Measurements from ENCODE around the gene KRT86. TPM values are rescaled to one million over a fixed set of nuclear protein-coding genes. Genes with fewer than 3 reads are reported as not detected.
A peak's percentile ranks its signal among the peaks of the same experiment; 100 is the strongest.
"Not testable (repeated sequence)": the region's sequence is repeated elsewhere in the genome, so short reads cannot be mapped to it uniquely, and the experiment has no call there.

The KRT86 gene
- total RNA-seq, 2 donors from 2014 or later: 0.20 TPM; not detected in 1

DNA sequence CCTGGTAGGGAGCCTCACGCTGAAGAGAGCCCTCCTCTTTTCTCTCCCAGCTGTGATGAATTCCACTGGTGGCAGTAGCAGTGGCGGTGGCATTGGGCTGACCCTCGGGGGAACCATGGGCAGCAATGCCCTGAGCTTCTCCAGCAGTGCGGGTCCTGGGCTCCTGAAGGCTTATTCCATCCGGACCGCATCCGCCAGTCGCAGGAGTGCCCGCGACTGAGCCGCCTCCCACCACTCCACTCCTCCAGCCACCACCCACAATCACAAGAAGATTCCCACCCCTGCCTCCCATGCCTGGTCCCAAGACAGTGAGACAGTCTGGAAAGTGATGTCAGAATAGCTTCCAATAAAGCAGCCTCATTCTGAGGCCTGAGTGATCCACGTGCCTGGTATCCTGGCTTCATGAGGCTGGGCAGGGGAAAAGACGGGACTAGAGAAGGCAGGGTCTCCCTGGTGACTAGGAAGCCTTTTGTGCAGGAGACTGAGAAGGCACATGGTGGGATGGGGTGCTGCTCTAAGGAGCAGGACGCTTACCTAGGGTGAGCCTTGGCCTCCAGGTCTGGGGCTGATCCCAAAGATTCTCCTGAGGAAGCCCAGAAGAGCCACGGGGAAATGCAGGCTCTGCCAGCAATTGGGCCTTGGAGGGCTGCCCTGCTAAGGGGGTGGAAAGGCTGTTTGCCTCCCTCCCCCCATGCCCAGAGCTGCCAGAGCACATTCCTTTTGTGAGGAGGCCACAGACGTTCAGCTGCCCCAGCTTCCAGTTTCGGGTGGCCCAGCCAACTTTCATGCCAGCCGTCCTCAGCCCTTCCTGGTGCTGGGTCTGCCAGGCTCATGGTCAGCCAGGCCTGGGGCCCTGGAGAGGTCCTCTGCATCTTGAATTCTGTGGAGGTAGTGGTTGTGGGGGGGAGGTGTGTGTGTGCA lies 25.6 kb upstream of the KRT86 start:
- no peak for DNase-seq
- ATAC-seq: no peak
- intact Hi-C loops (cut with DNase I, micrococcal nuclease): no loop called here

DNA sequence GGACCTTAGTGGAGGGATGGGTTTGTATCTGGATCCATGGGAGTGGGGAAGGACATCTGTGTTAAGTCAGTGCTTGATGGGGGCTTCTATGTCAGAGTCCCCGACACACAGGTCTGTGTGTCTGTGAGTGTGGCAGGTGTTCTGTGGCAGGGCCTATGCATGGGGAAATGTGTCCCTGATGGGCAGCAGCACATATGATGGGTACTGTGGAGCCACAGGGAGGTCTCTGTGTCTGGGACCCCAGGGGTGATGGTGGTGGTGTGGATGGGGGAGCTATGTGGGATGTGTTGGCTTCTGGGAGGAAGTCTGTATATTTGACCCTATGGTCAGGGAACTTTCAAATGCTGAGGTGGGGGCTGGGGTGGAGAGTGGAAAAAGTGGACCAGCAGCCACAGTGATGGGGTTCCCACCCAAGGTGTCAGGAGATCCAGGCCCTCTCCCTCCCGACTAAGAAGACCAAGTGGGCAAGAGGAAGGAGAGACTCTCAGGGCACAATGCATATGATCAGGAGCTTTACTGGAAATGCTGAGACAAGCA lies 24.9 kb upstream of the KRT86 start:
- DNase-seq: no peak
- intact Hi-C loops (cut with DNase I, micrococcal nuclease): no loop called here
- no peak for ATAC-seq

DNA sequence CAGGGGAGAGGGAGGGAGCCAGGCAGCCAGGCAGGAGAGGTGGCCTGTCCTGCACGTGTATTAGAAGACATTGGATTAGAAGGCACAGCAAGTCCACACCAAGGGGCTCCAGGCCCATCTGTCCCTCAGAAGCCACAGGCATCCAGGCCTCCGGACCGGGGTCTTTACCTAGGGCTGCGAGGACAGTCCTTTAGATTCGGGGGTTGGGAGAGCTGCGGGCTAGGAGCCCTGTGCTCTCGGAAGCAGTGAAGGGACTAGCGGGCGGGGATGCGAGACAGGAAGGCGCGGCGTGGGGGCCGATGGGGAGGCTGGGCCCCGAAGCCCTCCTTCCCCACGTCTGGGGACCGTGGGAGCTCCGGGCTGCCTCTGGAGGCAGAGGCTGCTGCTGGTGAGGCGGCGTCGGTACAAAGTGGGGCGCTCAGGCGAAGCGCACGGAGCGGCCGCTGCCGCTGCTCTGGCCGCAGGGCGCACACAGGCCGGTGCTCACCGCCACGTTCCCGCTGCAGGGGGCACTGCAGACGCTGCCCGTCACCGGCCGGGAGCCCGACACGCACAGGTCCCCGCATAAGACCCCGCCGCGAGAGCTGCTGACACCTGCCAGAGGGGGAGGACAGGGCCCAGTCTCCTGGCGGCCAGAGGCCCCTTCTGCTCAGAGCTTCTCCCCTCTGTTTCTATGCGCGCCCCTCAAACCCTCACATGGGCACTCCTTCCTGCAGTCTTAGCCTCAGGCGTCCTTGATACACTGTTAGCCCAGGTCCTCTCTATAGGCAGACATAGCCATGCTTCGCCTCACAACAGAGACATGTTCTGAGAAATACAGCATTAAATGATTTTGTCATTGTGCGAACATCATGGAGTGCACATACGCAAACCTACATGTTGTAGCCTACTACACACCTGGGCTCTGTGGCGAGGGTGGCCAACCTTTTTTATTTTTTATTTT lies 24.1 kb upstream of the KRT86 start:
- DNase-seq (no peak), ATAC-seq (no peak)
- intact Hi-C loops (cut with DNase I, micrococcal nuclease): no loop called here

DNA sequence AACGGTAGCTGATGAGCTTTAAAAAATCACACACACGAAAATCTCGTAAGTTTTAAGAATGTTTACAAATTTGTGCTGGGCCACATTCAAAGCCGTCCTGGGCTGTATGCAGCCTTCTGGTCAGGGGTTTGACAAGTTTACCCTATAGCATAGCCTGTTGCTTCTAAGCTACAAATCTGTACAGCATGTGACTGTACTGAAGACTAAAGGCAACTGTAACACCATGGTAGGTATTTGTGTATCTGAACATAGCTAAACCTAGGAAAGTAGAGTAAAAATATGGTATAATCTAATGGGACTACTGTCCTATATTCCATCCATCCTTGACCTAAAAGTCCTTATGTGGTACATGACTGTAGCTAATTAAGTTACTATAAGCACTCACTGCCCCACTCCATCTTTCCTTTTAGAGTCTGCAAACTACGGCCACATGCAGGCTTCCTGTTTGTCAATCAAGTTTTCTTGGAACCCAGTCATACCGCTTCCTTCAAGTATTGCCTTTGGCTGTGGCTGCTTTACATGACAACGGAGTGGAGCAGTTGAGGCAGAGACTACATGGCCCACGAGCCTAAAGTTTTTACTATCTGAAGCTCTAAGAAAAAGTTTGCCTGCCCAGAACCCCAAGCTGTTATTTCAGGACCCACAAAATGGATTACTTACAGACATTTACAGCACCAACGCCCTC lies 22.9 kb upstream of the KRT86 start:
- DNase-seq (no peak), ATAC-seq (no peak)
- intact Hi-C loops (cut with DNase I, micrococcal nuclease): no loop called here

DNA sequence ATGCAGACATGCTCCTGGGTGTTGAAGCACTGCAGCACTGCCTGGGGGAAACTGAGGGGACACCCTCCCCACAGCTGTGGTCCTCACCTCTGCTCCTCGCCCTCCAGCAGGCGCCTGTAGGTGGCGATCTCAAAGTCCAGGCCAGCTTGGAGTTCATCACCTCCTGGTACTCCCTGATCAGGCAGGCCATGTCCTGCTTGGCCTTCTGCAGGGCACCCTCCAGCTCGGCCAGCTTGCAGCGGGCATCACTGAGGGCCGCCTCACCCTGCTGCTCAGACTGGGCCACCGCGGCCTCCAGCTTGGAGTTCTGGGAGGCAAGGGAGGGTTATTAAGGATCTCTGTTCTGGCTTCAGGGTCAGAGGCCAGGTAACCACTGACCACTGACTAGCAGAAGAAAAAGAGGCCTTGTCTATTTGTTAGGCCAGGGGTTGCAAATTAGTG lies 22.2 kb upstream of the KRT86 start:
- intact Hi-C loops (cut with DNase I, micrococcal nuclease); ATAC-seq; DNase-seq: not testable (repeated sequence)

DNA sequence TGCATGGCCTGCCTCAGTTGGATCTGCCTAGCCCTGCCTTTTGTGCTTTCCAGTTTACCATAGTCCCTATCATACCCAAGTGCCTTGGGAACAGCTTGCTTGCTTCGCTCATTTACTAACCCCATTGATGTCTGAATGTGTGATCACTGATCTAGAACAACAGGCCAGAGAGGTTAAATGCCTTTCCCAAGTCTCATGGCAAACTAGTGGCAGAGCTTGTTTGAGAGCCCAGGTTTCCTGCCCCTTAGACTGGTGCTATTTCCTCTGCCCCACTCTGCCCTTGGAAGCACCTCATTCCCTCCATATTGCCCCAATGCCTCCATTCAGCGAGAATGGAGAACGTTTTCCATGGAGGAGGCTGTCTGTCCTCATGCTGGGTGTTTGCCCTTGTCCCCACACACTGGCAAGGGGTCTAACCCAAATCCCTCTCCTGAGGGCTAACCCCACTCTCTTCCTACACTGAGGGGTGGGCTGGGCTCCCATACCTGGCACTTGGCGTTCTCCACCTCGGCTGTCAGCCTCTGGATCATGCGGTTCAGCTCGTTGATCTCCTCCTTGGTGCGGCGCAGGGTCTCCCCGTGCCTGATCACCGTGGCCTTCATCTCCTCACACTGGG lies 21.6 kb upstream of the KRT86 start:
- ATAC-seq (no peak), DNase-seq (no peak)
- intact Hi-C loops (cut with DNase I, micrococcal nuclease): no loop called here

DNA sequence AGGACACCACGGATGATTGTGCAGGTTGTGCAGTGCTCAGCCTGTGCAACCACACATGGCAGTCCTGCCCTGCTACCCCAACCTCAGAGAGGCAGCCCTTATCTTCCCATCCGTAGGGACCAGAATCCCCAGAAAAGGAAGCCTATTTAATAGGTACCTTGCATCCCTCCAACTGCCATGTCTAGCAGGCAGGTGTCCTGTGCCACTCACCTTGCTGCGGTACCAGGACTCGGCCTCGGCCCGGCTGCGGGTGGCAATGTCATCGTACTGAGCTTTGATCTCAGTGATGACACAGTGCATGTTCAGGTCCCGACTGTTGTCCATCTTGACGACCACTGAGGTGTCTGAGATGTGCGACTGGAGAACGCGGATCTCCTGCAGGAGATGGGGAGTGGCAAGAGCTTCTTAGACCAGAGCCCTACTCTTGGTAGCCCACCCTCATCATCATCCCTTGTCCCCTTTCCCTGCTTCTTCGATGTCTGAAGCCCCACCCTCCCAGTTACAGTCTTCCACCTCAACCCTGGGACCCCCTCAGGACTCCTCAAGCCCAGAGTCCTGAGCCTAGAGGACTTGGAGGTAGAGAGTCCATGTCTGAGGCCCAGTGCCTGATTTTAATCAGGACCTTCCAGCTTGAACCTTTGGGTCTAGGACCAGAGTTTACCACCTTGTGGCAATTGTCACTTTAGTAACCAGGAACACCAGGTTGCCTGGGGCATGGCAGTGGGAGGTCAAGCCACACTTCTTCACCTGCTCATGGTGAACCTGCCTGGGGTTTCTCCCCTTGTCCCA lies 20.9 kb upstream of the KRT86 start:
- ATAC-seq (no peak), DNase-seq (no peak)
- intact Hi-C loops (cut with DNase I, micrococcal nuclease): no loop called here

DNA sequence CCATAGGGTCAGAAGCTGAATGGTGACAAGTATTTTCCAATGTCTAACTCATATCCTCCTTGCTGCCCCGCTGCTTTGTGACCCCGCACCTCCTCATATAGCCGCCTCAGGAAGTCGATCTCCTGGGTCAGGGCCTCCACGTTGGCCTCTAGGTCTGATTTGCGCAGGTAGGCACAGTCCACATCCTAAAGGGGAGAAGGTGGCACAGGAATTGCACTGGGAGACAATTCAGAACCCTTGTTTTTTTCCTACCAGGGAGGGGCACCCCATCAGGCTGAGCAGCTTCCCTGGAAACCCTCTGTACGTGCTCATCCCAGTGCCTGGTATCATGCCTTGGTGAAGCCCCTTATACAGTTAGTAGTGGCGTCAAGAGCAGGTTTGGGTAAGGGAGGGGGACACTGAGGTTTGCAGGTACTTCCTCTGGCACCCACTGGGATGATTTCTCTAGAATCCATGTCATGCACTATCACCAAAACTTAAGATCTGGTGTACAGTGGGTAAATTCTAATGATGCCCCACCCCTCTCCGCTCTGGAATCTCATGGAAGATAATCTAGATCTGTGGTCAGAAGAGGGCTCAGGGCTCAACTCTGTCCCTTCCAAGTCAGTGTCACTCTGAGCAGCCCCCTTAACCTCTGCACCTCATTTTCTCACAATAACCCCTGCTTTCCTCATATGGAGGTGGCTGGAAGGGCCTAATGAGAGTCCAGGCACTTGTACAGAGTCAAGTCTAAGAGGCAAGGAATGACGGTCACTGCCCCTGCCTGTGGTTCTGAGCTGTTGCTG lies 20.1 kb upstream of the KRT86 start:
- DNase-seq: no peak
- no peak for ATAC-seq
- intact Hi-C loops (cut with DNase I, micrococcal nuclease): no loop called here

DNA sequence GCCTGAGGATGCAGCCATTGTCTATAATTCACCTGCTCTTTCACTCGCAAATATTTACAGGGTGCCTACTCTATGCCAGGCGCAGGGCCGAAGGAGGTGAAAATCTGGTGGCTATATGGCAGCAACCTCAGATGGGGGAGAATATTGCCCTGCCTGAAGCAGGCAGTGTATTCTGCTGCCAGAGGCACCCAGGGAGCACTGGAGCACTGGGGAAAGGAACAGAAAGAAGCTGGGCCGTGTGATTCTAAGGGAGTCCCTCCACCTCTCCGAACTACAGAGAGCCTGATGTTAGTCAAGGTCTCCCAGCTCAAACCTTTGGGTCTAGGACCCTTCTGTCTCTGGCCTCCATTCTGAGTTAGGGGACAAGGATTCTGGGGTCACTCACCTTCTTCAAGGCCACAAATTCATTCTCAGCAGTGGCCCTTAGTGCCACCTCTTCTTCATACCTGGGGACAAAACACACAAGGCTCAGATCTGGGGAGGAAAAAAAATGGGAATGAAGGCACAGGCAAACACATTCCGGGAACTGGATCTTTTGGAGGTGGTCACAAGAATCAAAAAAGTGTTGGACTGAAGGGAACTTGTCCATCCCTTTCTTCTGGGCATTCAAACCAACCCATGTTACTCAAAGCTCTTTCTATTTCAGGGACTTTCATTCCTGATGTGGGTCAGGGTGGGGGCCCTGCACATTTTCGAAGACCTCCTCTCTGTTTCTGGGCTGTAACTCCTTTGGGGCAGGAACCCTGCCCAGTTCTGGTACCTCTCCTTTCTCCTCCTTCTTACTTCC lies 19.3 kb upstream of the KRT86 start:
- intact Hi-C loops (cut with DNase I, micrococcal nuclease): no loop called here
- DNase-seq: no peak
- ATAC-seq: no peak

DNA sequence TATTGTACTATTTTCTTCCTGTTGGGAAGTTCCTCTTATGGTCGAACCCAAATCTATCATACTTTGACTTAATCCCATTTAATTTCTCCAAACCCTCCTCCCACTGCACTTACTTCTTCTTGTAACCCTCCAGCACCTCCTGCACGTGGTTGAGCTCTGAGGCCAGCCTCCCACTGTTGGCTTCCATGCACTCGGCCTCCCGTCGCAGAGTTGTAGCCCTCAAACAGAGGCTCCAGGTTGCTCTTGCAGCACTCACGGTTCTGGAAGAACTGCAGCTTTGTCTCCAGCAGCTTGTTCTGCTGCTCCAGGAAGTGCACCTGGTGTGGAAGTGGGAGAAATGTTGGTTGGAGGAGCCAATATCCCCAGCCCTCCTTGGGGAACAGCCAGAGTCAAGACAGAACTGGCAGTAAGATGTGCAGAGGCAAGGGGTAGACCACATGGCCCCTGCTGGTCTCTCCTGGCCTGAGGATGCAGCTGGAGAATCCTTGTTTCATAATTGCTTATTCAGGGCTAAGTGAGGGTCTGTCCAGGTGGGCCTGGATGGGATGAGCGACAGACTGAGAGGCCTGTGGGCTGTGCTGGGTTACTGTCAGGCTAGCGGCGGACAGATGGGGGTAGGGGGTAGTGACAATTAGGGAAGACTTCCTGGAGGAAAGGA lies 18.4 kb upstream of the KRT86 start:
- no peak for ATAC-seq
- intact Hi-C loops (cut with DNase I, micrococcal nuclease): no loop called here
- no peak for DNase-seq

DNA sequence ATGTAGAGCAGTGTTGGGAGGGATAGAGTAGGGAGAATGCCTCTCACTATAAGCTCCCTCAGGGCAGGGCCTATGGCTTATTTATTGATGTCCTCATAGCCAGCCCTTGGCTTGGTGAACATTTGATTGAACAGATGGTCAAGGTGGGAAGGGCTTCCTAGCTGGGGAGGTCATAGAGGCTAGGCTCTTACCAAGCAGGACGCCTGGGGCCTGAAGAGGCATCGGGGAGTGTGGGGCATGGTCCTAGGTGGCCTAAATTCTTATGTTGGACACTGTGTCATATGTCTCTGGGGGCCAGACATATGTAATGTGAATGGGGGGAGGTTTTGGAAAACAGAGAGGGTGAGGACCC lies 17.9 kb upstream of the KRT86 start:
- no peak for DNase-seq
- ATAC-seq: no peak
- intact Hi-C loops (cut with DNase I, micrococcal nuclease): no loop called here

DNA sequence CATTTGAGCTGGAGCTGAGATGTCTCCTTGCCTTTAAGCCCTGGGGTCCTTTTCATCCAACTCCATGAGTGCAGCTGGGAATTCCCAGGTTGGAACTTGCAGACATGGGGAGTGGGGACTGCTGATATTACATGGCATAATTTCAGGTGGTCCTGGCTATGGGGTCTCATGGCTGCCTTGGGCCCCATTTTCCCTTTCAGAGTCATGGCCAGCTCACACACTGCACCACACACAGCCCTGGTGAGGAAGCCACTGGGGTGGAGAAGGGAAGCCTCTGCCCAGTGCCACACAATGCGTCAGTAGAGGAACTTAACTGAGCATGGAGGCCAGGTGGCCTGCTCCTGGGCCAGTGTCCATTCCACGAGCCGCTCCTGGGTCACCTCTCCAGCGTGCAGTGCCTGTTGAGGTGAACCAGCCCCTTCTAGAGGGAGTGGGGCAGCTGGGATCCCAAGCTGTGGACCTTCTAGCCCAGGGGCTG lies 17.3 kb upstream of the KRT86 start:
- intact Hi-C loops (cut with DNase I, micrococcal nuclease): no loop called here
- ATAC-seq (no peak), DNase-seq (no peak)

DNA sequence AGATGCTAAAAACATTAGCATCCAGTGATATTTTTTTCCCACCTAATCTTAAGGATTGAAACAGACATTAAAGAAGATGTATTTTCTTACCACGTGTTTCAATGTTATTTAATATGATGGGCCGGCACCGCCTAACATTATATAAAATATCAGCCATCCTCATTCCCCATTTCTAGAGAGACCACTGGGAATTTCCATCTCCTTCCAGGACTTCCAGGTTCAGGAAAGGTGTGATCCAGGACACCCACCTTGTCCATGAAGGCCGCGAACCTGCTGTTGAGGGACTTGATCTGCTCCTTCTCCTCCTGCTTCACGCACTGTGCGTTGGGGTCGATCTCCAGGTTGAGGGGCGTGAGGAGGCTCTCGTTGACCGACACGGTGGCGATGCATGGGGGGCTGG lies 16.5 kb upstream of the KRT86 start:
- DNase-seq; intact Hi-C loops (cut with DNase I, micrococcal nuclease); ATAC-seq: not testable (repeated sequence)

DNA sequence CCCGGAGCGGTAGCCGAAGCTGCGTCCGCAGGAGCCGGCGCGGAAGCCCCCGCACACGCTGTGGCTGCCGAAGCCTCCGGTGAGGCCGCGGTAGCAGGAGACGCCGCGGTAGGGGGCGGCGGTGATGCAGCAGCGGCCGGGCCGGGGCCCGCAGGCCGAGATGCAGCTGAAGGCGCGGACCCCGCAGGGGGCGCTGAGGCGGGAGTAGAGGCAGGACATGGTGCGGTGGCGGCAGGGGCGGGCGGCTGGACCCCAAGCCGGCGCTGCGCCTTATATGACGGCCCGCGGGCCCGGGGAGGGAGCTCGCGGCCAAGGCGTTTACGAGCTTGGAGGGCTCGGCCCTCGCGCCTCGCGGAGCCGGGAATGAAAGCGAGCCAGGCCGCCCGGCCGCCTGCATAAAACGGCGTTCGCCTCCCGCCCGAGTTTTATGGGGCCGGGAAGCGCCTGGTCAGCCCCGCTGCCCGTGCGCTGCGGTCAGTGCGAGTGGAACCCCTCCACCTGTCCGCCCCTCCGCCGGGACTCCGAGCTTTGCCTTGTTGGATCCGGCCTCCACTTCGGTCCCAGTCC lies 16.0 kb upstream of the KRT86 start:
- ATAC-seq (peak; percentile 60), DNase-seq (peak in 1 of 2 donors; percentile 33)
- intact Hi-C loops (cut with DNase I, micrococcal nuclease): no loop called here

DNA sequence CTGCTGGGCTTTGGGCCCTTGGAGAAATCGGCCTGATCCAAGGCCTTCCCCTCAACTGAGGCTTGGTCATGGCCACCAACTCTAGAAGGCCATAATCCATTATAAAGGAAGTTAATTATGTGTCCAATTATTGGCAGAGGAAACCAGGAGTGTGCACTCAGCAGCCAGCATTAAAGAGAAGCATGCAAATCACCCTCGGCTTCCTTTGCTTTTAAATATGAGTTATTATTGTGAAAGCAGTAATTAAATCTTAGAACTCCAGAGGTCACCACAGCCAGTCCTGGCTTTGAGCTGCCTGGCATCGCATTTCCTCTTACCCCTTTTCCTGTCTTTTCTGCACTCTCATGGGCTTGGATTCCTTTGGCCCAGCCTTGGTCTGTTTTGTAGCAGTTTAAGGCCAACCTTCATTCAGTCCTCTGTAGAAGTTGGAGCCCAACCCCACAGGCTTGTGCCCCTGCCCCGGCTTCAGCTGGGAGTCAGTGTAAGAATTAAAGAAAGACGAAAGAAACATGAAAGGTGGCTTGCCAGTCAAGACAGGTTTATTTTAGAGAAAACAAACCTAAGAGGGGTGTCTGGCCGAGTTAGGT lies 14.7 kb upstream of the KRT86 start:
- intact Hi-C loops (cut with DNase I, micrococcal nuclease): no loop called here
- DNase-seq: no peak
- no peak for ATAC-seq

All from left colon (tissue), 2 donors.